Activated T-helper 1 cell treated with anti-CD3 and anti-CD28 coated beads, Interleukin-12 subunit alpha, Interleukin-12 subunit beta, Interleukin-2, Interleukin-4 antibody, amounts not matched to agents 30 ng/mL and 10 ng/mL and 1 ng/mL, durations not matched to agents 14 hours and 24 hours and 36 hours (primary cell): ENCODE data around the gene BCAS3. TPM values are rescaled to one million over a fixed set of nuclear protein-coding genes. Genes with fewer than 3 reads are reported as not detected.

Source experiments
- DNase-seq: peaks from one replicate; pipeline ENCODE4 v3.0.0; 2021; ENCODE audit warnings: low spot score
- H3K27ac Mint-ChIP-seq: one replicate; pipeline ENCODE4 v1.8.0; 2021; ENCODE audit warnings: mild to moderate bottlenecking, mixed read lengths
- H3K27me3 Mint-ChIP-seq: one replicate; pipeline ENCODE4 v1.8.0; 2022; ENCODE audit warnings: mild to moderate bottlenecking, moderate library complexity, mixed read lengths; ENCODE audit not compliant: insufficient read depth
- H3K36me3 Mint-ChIP-seq: one replicate; pipeline ENCODE4 v1.8.0; 2021; ENCODE audit warnings: low read depth, mixed read lengths
- H3K4me1 Mint-ChIP-seq: one replicate; pipeline ENCODE4 v1.8.0; 2021; ENCODE audit warnings: low read depth, mixed read lengths
- H3K4me3 Mint-ChIP-seq: one replicate; pipeline ENCODE4 v1.8.0; 2021; ENCODE audit warnings: mild to moderate bottlenecking, moderate library complexity, mixed read lengths
- H3K9me3 Mint-ChIP-seq: one replicate; pipeline ENCODE4 v1.8.0; 2021; ENCODE audit warnings: mixed read lengths
- intact Hi-C: fragments of 100-400 bp; cut with micrococcal nuclease; formaldehyde crosslinking; loops from one replicate; pipeline ENCODE4 v1.15.1; 2024
- total RNA-seq: library from RNA; stranded (reverse); gene quantifications from 2 replicates; pipeline ENCODE4 v1.2.3, GENCODE V29; 2022

Gene BCAS3
- total RNA-seq, 1 donor from 2014 or later, result 8.3 TPM

DNA sequence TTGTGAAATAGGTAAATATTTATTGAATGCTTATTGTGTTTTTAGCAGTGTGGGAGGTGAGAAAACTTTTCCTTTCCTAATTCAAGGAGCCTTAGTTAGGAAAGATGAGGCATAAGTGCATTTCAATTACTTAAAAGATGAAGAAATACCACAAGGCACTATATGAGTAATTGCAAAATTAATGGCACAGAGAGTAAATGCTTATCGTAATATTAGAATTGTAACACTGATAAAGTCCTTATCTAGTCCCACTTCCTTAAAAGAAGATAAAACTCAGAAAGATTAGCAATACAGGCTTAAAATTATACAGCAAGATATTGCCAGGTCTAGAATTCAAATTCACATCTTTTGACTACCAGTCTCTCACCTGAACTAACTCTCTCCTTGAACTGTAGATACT, 489.4 kb downstream of the BCAS3 start:
- DNase-seq, result no peak
- Mint-ChIP-seq H3K4me1 (no peaks in the 10 kb centered on the region), H3K36me3 (no peaks in the 10 kb centered on the region), H3K4me3 (no peak overlapping the region), H3K27me3 (peaks cover 5% of the 10 kb centered on the region), H3K9me3 (peaks cover 8% of the 10 kb centered on the region), H3K27ac (no peak overlapping the region)
- intact Hi-C loops, result no loop called here

DNA sequence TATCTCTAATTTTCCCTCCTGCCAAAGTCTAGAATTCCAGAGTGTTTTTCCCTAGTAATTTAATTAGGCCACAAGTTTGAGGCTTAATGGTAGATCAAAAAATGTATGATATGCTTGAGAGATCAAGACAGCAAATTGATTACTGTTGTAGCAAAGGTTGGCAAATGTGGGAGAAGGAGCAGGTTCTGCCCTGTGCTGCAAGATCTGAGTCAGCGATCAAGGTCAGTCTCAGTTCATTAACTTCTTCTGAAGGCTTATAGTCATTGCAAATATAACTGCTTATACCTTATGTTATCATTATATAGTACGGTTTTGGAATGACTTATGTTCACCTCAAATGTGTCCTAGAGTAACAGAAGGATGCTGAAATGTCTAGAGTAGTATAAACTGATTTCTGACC, 490.9 kb downstream of the BCAS3 start:
- intact Hi-C loops, result no loop called here
- no peak overlapping the region for H3K27ac Mint-ChIP-seq
- no peak for DNase-seq
- H3K9me3 Mint-ChIP-seq, result peaks cover 8% of the 10 kb centered on the region
- H3K4me1 Mint-ChIP-seq, result no peaks in the 10 kb centered on the region
- no peaks in the 10 kb centered on the region for H3K36me3 Mint-ChIP-seq
- H3K27me3 Mint-ChIP-seq, result peaks cover 5% of the 10 kb centered on the region
- H3K4me3 Mint-ChIP-seq, result no peak overlapping the region

DNA sequence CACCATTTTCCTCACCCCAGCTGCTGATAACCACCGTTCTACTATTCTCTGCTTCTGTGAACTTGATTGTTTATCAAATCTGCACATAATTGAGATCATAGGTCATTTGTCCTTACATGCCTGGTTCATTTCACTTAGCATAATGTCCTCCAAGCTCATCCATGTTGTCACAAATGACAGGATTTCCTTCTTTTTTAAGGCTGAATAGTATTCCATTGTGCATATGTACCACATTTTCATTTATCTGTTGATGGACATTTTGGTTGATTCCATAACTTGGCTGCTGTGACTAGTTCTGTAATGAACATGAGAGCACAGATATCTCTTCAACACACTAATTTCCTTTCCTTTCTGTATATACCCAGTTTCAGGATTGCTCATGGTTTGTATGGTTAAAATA, 496.7 kb downstream of the BCAS3 start:
- Mint-ChIP-seq H3K4me3 (no peak overlapping the region), H3K4me1 (no peaks in the 10 kb centered on the region), H3K36me3 (peaks cover 3% of the 10 kb centered on the region), H3K27ac (no peak overlapping the region), H3K9me3 (peaks cover 4% of the 10 kb centered on the region), H3K27me3 (no peaks in the 10 kb centered on the region)
- no peak for DNase-seq
- intact Hi-C loops, result no loop called here

DNA sequence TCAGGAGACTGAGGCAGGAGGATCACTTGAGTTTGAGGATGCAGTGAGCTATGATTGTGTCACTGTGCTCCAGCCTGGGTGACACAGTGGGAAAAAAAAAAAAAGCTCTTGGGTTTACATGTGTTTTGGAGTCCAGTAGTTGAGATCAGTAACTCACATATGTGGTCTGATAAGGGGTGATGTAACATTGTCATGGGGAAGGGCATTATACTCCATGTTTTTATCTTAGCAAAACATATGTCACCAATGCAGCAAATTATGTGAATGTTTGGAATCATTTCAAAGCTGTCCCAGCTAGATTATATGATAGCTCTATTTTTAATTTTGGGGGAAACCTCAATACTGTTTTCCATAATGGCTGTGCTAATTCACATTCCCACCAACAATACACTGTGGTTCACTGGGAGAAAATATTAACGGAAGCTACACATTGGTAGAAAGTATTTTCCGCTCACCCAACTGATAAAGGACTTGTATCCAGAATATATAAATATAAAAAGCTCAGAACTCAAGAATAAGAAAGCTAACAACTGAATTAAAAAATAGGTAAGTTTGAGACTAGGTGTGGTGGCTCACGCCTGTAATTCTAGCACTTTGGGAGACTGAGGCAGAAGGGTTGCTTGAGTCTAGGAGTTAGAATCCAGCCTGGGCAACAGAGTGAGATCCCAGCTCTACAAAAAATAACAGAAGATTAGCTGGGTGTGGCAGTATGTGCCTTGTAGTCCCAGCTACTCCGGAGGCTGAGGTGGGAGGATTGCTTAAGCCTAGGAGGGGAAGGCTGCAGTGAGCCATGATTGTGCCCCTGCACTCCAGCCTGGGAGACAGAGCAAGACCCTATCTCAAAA, 497.9 kb downstream of the BCAS3 start:
- Mint-ChIP-seq H3K9me3 (peaks cover 4% of the 10 kb centered on the region), H3K4me1 (no peaks in the 10 kb centered on the region), H3K4me3 (no peak overlapping the region), H3K27ac (no peak overlapping the region), H3K27me3 (no peaks in the 10 kb centered on the region), H3K36me3 (peaks cover 3% of the 10 kb centered on the region)
- DNase-seq, result no peak
- intact Hi-C loops, result no loop called here

DNA sequence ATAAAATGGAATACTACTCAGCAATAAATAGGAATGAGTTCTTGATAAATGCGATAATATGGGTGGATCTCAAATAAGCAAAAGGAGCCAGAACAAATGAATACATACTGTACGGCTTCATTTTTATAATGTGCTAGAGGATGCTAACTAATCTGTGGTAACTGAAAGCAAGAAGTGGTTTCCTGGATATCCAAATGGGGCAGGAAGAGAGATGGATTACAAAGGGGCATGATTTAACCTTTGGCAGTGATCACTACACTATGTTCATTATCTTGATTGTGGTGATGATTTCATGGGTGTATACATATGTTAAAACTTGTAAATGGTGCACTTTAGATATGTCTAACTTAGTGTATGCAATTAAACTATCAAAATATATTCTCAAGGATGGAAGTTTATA, 499.7 kb downstream of the BCAS3 start:
- Mint-ChIP-seq H3K27ac (no peak overlapping the region), H3K36me3 (peaks cover 3% of the 10 kb centered on the region), H3K27me3 (peaks cover 2% of the 10 kb centered on the region), H3K4me1 (no peaks in the 10 kb centered on the region), H3K9me3 (peaks cover 4% of the 10 kb centered on the region), H3K4me3 (no peak overlapping the region)
- intact Hi-C loops, result no loop called here
- DNase-seq, result no peak

DNA sequence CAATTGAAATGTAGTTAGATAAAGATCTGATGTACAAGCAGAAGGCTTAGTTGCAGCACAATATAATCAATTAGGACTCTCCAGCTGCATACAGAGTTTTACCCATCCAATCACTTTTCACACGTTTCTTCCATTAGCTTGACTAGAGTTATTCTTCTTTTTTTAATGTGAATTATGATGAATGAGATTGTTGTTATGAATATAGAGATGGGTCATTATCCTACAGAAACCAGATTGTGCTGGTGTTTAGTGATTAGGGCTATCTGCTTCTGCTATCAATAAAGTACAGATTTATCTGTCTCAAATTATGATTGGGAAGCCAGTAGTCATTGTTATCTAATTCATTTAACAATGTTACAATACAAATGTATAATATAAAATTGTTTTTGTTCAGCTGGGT, 500.6 kb downstream of the BCAS3 start:
- Mint-ChIP-seq H3K4me3 (no peak overlapping the region), H3K27ac (no peak overlapping the region), H3K36me3 (peaks cover 3% of the 10 kb centered on the region), H3K9me3 (peaks cover 4% of the 10 kb centered on the region), H3K4me1 (no peaks in the 10 kb centered on the region), H3K27me3 (peaks cover 2% of the 10 kb centered on the region)
- intact Hi-C loops, result no loop called here
- DNase-seq, result no peak

DNA sequence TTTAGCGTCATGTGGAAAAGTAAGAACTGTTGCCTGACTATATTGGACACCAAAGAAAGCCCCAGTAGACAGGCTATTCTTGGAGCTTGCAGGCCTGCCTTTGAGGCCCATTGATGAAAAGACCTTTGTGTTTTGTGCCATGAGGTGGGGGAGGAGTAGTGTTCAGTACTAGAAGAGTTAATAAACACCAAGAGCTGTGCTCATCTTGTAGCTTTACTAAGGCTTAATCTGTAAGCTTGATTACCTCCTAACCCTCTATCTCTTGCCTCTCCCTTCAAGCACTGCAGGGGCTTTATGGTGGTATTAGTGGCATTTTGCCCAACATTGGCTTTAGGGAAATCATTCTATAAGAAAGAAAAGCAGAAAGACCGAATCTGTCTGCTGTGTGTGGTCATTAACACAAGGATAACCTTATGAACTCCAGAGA, 501.7 kb downstream of the BCAS3 start:
- peaks cover under 1% of the 10 kb centered on the region for H3K36me3 Mint-ChIP-seq
- intact Hi-C loops, result no loop called here
- peaks cover under 1% of the 10 kb centered on the region for H3K9me3 Mint-ChIP-seq
- no peak overlapping the region for H3K27ac Mint-ChIP-seq
- no peaks in the 10 kb centered on the region for H3K4me1 Mint-ChIP-seq
- DNase-seq, result no peak
- H3K27me3 Mint-ChIP-seq, result peaks cover 2% of the 10 kb centered on the region
- no peak overlapping the region for H3K4me3 Mint-ChIP-seq

DNA sequence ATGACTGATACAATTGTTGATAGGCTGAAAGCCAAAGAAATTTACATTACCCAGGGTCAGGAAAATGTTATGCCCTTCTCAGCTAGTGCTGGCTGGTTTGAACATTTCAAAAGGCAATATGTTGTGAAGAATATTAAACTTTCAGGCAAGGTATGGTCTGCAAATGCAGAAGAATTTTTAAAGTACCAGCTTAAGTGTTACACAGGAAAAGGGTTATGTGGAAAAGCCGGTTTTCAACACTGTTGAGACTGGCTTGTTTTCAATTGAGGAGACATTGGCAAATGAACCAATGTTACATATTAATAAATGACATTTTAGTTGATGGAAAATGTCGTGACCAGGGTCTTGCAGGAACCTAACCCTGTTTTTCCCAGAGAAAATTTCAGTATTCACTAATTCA, 506.1 kb downstream of the BCAS3 start:
- H3K4me1 Mint-ChIP-seq, result no peaks in the 10 kb centered on the region
- intact Hi-C loops, result no loop called here
- no peaks in the 10 kb centered on the region for H3K9me3 Mint-ChIP-seq
- no peaks in the 10 kb centered on the region for H3K36me3 Mint-ChIP-seq
- H3K27ac Mint-ChIP-seq, result no peak overlapping the region
- H3K27me3 Mint-ChIP-seq, result peaks cover 2% of the 10 kb centered on the region
- no peak overlapping the region for H3K4me3 Mint-ChIP-seq
- DNase-seq, result no peak

DNA sequence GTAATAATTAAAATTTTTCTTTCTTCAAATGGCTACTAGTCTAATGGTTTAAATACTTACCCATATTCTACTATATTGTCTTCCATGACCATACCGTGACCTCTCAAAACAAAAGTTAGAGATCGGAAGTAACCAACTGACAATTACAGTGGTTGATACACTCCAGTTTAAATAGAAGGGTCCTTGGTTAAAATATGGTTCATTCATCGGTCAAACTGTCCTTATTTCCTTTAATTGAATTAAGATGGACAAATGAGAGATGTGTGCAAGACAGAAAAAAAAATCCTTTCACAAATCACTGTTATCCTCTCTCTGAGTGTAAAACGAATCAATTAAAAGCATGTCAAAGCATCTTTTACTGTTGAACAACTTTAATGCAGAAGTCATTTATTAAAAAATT, 507.7 kb downstream of the BCAS3 start:
- Mint-ChIP-seq H3K27ac (no peak overlapping the region), H3K4me1 (peaks cover 11% of the 10 kb centered on the region), H3K4me3 (no peak overlapping the region), H3K27me3 (peaks cover 4% of the 10 kb centered on the region), H3K9me3 (peaks cover 4% of the 10 kb centered on the region), H3K36me3 (no peaks in the 10 kb centered on the region)
- intact Hi-C loops, result no loop called here
- DNase-seq, result no peak

DNA sequence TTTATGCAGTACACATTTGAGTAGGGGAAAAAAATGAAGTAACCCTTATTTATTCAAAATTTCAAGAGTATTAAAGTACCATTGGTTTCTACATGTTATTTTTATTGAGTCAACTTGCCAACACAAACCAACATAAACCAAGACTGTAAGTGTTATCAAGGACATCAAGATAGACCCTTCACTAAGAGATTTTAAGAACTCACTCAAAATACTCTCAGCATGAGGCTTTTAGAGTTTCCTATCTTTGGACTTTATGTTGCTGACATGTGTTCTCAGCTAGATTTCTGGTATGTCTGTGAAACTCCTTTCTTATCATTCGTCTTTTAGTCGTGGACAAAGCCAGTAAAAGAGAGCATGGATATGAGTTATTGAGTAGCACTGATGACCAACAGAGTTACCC, 509.4 kb downstream of the BCAS3 start:
- intact Hi-C loops, result no loop called here
- no peak for DNase-seq
- H3K4me1 Mint-ChIP-seq, result peaks cover 11% of the 10 kb centered on the region
- peaks cover 3% of the 10 kb centered on the region for H3K27me3 Mint-ChIP-seq
- H3K36me3 Mint-ChIP-seq, result no peaks in the 10 kb centered on the region
- H3K4me3 Mint-ChIP-seq, result no peak overlapping the region
- no peak overlapping the region for H3K27ac Mint-ChIP-seq
- H3K9me3 Mint-ChIP-seq, result peaks cover 4% of the 10 kb centered on the region

DNA sequence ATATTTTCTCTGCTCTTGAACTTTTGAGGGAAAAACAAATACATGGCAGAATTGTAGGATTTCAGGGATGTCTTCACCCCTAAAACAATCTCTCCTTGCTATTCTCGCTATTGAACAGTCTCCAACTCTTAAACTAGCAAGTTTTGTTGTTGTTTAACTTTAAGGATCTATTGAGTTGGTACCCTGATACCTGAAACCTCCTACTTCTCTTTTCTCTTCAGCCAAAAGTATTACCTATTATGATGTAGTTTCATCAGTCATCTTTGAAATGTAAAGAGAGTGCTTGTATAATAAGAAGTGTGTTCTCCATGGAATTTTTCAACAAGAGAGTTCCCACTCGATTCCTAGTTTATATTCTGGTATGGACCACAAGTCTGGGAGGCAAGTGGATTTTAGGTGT, 510.4 kb downstream of the BCAS3 start:
- intact Hi-C loops, result no loop called here
- Mint-ChIP-seq H3K9me3 (peaks cover 4% of the 10 kb centered on the region), H3K4me3 (no peak overlapping the region), H3K27ac (no peak overlapping the region), H3K27me3 (peaks cover 2% of the 10 kb centered on the region), H3K4me1 (peaks cover 11% of the 10 kb centered on the region), H3K36me3 (no peaks in the 10 kb centered on the region)
- no peak for DNase-seq

DNA sequence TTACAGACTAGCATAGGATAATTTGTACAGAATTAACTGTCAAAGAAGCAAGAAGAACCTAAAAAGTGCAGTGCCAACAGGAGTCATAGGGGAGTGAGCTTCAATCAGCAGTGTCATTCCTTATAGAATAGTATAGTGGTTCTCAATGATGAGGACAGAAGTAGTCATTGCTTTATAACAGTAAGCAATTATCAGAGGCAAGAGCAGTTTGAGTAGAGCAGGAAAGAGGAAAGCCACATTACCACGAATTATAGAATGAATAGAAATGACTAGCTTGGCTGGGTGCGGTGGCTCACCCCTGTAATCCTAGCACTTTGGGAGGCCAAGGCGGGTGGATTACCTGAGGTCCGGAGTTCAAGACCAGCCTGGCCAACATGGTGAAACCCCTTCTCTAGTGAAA, 512.3 kb downstream of the BCAS3 start:
- Mint-ChIP-seq H3K27ac (no peak overlapping the region), H3K9me3 (peaks cover 4% of the 10 kb centered on the region), H3K4me1 (peaks cover 11% of the 10 kb centered on the region), H3K4me3 (no peak overlapping the region), H3K36me3 (no peaks in the 10 kb centered on the region), H3K27me3 (peaks cover 2% of the 10 kb centered on the region)
- no peak for DNase-seq
- intact Hi-C loops, result no loop called here

DNA sequence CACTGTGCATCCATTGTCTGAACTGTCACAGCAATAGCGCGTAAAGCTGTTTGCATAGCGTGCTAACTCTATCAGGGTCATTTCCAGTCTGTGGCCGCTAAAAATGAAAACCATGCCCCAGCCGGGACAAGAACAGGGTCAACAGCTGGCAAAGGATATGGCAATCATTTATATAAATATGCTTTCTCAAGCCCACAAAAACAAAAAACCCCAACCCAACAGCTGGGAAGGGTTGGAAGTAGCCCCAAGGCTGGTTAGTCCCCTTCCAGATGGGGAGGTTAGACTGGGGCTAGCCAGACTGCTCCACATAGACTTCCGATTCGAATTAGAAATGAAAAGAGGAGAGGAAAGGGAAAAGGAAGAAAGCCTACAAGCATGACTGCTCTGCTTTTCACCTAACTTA, 518.7 kb downstream of the BCAS3 start:
- intact Hi-C loops, result no loop called here
- no peak overlapping the region for H3K27ac Mint-ChIP-seq
- no peak overlapping the region for H3K4me3 Mint-ChIP-seq
- H3K36me3 Mint-ChIP-seq, result no peaks in the 10 kb centered on the region
- no peaks in the 10 kb centered on the region for H3K9me3 Mint-ChIP-seq
- peaks cover 2% of the 10 kb centered on the region for H3K27me3 Mint-ChIP-seq
- no peak for DNase-seq
- no peaks in the 10 kb centered on the region for H3K4me1 Mint-ChIP-seq

DNA sequence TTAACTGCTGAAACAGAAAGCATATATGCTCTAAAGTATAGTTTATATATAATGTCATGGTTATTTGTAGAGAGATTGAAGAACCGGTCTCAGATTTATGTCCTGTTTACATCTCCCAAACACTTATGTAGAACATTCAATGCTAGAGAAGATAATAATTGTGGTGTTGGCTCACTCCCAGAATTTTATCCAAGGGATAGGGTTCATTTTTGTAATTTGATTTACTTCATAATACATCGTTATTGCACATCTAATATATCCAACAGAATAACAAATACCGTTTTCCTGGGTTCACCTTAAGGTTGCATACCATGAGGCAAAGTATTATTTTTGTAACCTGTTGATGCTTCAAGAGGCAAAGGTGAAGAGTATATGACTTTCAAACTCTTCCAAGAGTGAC, 519.1 kb downstream of the BCAS3 start:
- Mint-ChIP-seq H3K27me3 (peaks cover 2% of the 10 kb centered on the region), H3K27ac (no peak overlapping the region), H3K4me1 (no peaks in the 10 kb centered on the region)

More for the DNA sequence above, 519.1 kb downstream of the BCAS3 start:
- intact Hi-C loops, result no loop called here
- no peak overlapping the region for H3K4me3 Mint-ChIP-seq
- no peaks in the 10 kb centered on the region for H3K36me3 Mint-ChIP-seq
- DNase-seq, result no peak
- no peaks in the 10 kb centered on the region for H3K9me3 Mint-ChIP-seq
